DMS 273 (cell line): Measurements from ENCODE around the gene DLL1.

Experiments
- DNase-seq: peaks from one replicate; lab custom pipeline; 2025; ENCODE audit not compliant: unreplicated experiment; lab: John Stamatoyannopoulos, UW

DLL1 gene

GRCh38 chr6:170295510-170296422 is 4.9 kb upstream of the DLL1 start:
- DNase-seq: peak; percentile 77

- DNase-seq: peak; percentile 70
Measured at GRCh38 chr6:170294813-170295509, 4.1 kb upstream of the DLL1 start.

- peak; percentile 47 for DNase-seq
Measured at GRCh38 chr6:170294298-170294730, 3.4 kb upstream of the DLL1 start.

GRCh38 chr6:170293341-170294231 is 2.7 kb upstream of the DLL1 start:
- peak; percentile 41 for DNase-seq

- peak; percentile 65 for DNase-seq
Measured at GRCh38 chr6:170292407-170293158, 1.7 kb upstream of the DLL1 start.

- DNase-seq: no peak
Measured at GRCh38 chr6:170292111-170292406, 1.2 kb upstream of the DLL1 start.

GRCh38 chr6:170291271-170292110 is 613 bp upstream of the DLL1 start:
- DNase-seq: peak; percentile 85

GRCh38 chr6:170289951-170290295 is 955 bp downstream of the DLL1 start:
- DNase-seq: no peak

GRCh38 chr6:170289180-170289931 is 1.5 kb downstream of the DLL1 start:
- no peak for DNase-seq

- no peak for DNase-seq
Measured at GRCh38 chr6:170288852-170289179, 2.1 kb downstream of the DLL1 start.

GRCh38 chr6:170288091-170288631 is 2.7 kb downstream of the DLL1 start:
- no peak for DNase-seq

GRCh38 chr6:170287371-170287876 is 3.5 kb downstream of the DLL1 start:
- DNase-seq: no peak

GRCh38 chr6:170286934-170287265 is 4.0 kb downstream of the DLL1 start:
- no peak for DNase-seq

GRCh38 chr6:170286246-170286933 is 4.5 kb downstream of the DLL1 start:
- peak; percentile 60 for DNase-seq

GRCh38 chr6:170285482-170285881 is 5.4 kb downstream of the DLL1 start:
- no peak for DNase-seq

GRCh38 chr6:170284866-170285469 is 5.9 kb downstream of the DLL1 start:
- no peak for DNase-seq

GRCh38 chr6:170284126-170284773 is 6.6 kb downstream of the DLL1 start:
- DNase-seq: no peak
